Stimulated activated CD8-positive, alpha-beta memory T cell treated with anti-CD3 and anti-CD28 coated beads, Interleukin-15, amount 100 ng/mL, for 48 hours (primary cell): ENCODE measurements around the gene YWHAQ.

Experiments
- DNase-seq, 2 donors: peaks; one replicate each; pipeline ENCODE4 v3.0.0-alpha.2; 2020; ENCODE audit warnings: low read depth in 2 of 2

Gene YWHAQ

DNA sequence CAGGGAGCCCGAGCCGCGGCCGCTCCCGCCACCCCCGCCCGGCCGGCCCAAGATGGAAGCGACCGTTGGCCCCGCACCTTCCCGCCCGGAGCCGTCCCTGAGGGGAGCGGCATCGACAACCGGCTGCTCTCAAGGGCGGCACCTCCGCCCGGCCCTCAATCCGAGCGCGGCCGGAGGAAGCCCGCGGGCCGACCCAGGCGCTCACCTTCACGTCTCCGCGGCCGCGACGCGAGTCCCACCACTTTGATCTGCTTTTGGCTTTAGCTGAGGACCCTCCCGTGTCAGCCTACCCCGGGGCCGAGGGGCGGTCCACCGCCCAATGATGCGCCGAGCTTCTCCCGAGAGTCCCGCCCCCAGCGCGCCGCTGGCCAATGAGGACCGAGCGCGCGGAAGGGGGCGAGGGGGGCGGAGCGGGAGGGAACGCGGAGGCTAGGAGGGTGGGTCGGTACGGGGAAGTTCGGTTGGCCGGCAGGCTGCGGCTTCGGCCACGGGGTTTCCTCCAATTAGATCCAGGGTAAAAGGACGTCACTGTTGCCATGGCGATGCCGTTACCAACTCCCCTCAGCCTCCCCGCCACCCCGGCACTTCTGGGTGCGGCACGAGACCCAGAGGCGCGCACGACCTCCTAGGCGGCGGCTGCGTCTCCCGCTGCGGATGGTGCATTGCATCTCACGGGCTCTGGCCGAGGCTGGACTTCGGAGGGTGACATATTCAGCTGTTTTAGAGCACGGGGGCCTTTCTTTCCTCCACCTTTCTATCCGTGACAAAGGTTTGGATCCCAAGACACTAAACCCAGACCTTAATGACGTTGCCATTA is at the start of gene YWHAQ:
TSS of gene YWHAQ (minus strand) at position 262 of the 817 bp plus-strand sequence. CDS start 545 bp downstream, outside the sequence.
- DNase-seq: peak; percentile 96 to 98

DNA sequence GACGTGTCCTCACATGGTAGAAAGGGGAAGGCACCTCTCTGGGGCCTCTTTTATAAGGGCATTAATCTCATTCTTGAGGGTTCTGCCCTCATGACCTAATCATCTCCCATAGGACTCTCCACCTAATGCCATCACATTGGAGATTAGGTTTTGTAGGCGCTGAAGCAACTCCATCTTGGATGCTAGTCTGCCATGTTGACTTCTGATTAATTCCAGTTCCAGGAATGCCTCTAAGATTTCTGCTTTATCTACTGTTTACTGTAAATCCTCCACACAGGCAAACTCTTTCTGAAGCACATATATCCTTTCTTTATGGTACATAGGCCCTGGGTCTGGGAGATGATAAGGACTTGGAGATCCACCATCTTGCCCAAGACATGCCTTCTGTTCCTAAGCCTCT is 49.3 kb upstream of the YWHAQ start:
- no peak for DNase-seq

DNA sequence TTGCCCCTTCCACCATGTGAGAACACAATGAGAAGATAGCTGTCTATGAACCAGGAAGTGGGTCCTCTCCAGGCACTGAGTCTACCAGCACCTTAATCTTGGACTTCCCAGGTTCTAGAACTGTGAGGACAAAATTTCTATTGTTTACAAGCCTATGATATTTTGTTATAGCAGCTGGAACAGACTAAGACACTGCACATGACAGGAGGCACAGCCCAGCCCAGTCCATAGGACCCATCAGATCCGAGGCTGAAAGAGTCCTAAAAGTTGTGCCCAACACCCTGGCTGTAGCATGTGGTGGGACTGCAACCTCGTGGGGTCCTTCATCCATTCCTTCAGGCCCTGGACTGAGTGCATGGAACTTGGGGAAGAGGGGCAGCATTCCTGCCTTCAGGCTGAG is 48.4 kb upstream of the YWHAQ start:
- no peak for DNase-seq

DNA sequence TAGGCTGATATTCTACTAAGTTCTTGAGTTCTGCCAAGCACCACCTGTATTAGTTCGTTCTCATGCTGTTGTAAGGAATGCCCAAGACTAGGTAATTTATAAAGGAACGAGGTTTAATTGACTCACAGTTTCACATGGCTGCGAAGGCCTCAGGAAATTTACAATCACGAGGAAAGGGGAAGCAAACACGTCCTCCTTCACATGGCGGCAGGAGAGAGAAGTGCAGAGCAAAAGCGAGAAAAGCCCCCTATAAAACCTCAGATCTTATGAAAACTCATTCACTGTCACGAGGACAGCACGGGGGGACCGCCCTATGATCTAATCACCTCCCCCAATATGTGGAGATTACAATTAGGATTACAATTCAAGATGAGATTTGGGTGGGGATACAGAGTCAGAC is 47.7 kb upstream of the YWHAQ start:
- no peak for DNase-seq

GRCh38 chr2:9675415-9676351 is 44.9 kb upstream of the YWHAQ start:
- DNase-seq: no peak

DNA sequence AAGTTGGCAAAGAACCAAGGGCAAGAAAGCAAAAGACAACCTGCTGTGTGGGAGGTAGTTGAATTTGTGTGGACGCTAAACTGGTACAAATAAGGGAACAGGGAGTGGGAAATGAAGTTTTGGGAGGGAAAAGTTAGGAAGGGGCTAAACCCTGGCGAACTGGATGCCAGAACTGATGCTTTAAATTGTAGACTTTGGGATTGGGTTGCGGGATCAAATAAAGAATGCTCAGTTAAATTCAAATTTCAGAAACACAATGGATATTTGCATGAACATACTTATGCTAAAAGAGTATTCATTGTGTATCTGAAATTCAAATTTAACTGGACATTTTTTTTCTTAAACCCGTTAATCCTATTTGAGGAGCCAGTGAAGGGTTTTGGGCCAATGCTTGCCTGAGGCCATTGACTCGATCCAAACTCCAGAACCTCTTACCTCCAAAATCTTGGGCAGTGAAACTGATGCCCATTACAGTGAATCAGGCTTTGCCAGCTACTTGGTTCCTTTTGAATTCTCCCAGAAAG is 44.2 kb upstream of the YWHAQ start:
- no peak for DNase-seq

- DNase-seq: no peak
These were observed 43.2 kb upstream of the YWHAQ start for GRCh38 chr2:9673914-9674481.

DNA sequence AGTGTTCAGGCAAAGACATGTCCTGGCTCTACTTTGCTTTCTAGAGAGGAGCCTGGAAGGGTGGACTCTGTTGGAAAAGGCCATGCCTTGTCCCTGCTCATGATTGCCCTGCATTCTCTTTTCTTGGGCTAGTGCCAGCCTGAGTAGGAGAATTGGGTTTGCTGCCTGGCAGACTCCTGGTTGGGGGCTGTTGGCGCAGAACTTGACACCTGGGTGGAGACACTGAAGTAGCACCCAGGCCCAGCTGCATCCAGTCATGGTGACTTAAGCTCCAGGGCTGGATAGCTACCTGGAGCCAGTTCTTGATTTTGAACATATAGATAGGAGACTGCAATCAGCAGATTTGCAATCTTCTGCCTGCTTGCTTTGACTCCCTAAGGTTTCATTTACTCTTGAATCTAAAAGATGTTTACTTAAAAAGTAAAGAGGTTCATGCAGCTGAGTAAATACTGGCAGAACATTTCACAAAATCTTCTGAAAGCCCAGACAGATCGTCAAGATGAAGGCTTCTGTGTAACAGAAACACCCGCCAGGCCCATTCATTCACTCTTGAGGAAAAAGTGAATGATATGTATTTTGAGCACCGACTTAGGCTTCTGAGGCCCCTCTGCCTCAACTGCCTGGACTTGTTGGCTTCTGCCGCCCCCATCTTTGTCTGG is 38.0 kb upstream of the YWHAQ start:
- no peak for DNase-seq

DNA sequence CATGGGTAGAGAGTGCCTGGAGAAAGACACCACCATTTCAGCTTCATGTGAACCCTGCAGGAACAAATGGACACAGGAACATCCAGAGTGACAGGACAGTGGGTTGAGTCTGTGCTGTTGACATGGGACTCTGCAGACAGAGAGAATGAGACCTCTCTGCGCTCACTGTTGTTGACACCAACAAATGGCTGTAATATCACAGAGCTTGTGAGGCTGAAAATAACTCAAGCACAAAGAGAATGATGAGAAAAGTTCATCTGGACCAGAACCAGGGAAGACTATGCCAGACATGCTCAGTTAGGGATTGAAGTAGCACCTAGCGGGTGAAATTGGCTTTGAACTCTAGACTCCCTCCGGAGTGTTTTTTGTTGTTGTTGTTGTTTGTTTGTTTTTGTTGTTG is 37.0 kb upstream of the YWHAQ start:
- no peak for DNase-seq

DNA sequence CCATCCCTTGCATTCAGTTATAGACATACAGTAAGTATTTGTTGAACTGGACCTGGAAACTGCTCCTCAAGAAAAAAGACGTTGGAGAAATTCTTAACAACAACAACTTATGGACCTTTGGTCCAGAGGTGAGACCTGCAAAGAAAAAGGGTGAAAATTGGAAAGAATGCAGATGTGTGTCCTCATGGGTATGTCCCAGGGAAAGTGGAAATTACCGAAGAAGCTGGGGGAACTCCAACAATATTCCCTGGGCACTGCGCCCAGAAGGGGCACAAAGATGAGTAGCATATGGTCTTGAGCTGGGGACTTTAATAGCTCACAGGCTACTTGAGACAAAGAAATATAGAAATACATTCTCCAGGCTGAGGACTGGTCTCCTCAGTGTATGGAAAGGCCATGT is 35.5 kb upstream of the YWHAQ start:
- DNase-seq: no peak

GRCh38 chr2:9665898-9666297 is 35.1 kb upstream of the YWHAQ start:
- DNase-seq: no peak

- no peak for DNase-seq
These were observed 33.6 kb upstream of the YWHAQ start for GRCh38 chr2:9664365-9664764.

DNA sequence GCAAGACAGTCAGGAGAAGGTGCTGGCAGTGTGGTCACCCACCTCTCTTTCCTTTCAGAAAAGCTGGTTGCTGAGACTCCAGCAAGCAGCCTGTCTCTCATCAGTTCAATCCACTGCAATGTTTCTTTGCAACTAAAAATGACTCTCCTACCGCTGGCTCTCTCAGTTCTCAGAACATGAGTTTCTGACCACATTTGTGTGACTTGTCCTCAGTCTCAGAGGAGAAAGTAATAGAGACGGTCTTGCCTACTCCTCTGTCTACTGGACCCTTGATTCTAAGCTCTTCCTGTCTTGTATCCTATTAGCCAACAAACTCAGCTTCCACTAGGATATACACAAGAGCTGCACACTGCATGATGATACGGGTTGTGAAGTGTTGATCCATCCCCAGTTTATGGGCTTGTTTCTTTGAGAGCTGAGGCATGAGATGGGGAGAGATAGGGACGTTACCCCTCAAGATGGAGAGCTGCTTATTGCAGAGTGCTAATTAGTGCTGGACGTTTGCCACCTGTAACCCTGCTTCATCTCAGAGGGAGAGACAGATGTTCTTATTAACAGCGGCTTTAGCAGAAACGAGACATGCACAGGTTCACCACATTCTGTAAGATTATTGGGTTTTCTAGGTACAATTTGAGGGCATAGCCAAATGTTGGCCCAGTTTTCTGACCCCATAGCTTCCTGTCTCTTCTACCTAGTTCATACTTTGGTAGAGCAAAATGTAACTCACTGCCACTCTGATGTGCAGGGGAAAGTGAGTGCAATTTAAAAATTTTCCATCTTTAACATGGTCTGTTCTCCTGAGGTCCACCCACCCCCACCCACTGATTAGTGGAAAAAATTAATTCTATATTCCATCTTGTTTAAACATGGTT is 32.4 kb upstream of the YWHAQ start:
- no peak for DNase-seq

DNA sequence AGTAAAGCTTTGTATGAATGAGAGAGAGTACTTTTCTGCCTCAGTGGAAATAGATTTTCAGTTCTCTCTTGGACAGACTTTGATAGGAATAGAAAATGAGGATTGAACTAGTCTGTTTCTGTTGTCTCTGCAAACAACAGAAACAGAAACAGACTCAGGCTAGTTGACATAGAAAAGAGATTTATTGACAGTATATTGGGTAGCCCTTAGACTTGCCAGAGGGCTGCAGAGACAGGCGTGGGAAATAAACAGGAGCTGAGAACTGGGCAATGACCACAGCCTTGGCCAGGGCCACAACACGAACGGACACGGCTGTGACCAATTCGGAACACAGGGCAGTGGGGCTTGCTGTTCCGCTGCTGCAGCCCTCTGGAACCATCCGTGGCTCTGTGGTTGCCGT is 30.5 kb upstream of the YWHAQ start:
- DNase-seq: no peak

DNA sequence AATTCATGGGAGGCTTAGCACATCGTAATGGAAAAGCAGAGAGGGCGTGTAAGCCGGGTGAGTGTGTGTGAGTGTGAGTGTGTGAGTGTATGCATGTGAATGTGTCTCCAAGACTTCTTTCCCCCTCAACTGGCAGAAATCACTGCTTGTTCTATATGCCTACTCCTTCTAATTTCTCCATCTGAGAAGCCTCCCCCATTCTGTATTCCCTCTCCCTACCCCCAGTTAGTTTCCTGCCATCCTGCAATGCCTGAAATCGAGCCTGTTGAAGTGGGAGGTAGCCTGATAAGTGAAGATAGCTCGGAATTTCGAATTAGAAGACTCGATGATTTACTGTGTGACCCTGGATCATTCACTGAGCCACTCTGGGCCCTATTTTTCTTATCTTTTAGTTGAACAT is 30.0 kb upstream of the YWHAQ start:
- no peak for DNase-seq

GRCh38 chr2:9660154-9660553 is 29.4 kb upstream of the YWHAQ start:
- DNase-seq: no peak

GRCh38 chr2:9658972-9659371 is 28.2 kb upstream of the YWHAQ start:
- no peak for DNase-seq

- DNase-seq: no peak
These were observed 26.9 kb upstream of the YWHAQ start for GRCh38 chr2:9657731-9658130.

GRCh38 chr2:9657083-9657482 is 26.3 kb upstream of the YWHAQ start:
- DNase-seq: no peak

- peak; percentile 69 to 74 for DNase-seq
These were observed 25.5 kb upstream of the YWHAQ start for GRCh38 chr2:9656270-9656766.
